GM19193 (cell line): ENCODE results near the gene FTO.

Source experiments
- POLR2A ChIP-seq: IDR thresholded peaks from 4 replicates; pipeline ENCODE4 v1.6.1; 2011; ENCODE audit not compliant: insufficient read depth, insufficient read length; ENCODE audit errors: extremely low read depth

Gene FTO

GRCh38 chr16:54027995-54028394 is 324.0 kb downstream of the FTO start:
- no peak for TF ChIP-seq POLR2A

GRCh38 chr16:54030451-54030850 is 326.5 kb downstream of the FTO start:
- TF ChIP-seq POLR2A, result no peak

- TF ChIP-seq POLR2A, result no peak
Observed at GRCh38 chr16:54031107-54031760, 327.3 kb downstream of the FTO start.

- TF ChIP-seq POLR2A, result no peak
Observed at GRCh38 chr16:54033747-54034146, 329.8 kb downstream of the FTO start.

- TF ChIP-seq POLR2A, result no peak
Observed at GRCh38 chr16:54034684-54035083, 330.7 kb downstream of the FTO start.

- TF ChIP-seq POLR2A, result no peak
Observed at GRCh38 chr16:54040480-54040879, 336.5 kb downstream of the FTO start.

- TF ChIP-seq POLR2A, result no peak
Observed at GRCh38 chr16:54040975-54041374, 337.0 kb downstream of the FTO start.

GRCh38 chr16:54048586-54049495 is 344.9 kb downstream of the FTO start:
- no peak for TF ChIP-seq POLR2A

- TF ChIP-seq POLR2A, result no peak
Observed at GRCh38 chr16:54049591-54050458, 345.9 kb downstream of the FTO start.

- no peak for TF ChIP-seq POLR2A
Observed at GRCh38 chr16:54050459-54051210, 346.7 kb downstream of the FTO start.

GRCh38 chr16:54051821-54052220 is 347.9 kb downstream of the FTO start:
- TF ChIP-seq POLR2A, result no peak

- no peak for TF ChIP-seq POLR2A
Observed at GRCh38 chr16:54052271-54052670, 348.3 kb downstream of the FTO start.

- TF ChIP-seq POLR2A, result no peak
Observed at GRCh38 chr16:54053891-54054820, 350.2 kb downstream of the FTO start.
